H9 (cell line): ENCODE results near the gene ADTRP. TPM values are rescaled to one million over a fixed set of nuclear protein-coding genes. Genes with fewer than 3 reads are reported as not detected.

Source experiments
- DNase-seq: peaks from one replicate; pipeline ENCODE4 v3.0.0-alpha.2; 2017
- H2AFZ ChIP-seq: one replicate; pipeline ENCODE4 v1.6.1; 2013; ENCODE audit warnings: mild to moderate bottlenecking, low read length, control low read depth, moderate library complexity
- H2AK5ac ChIP-seq: 2 replicates; pipeline ENCODE4 v1.6.1; 2013; ENCODE audit warnings: low read length, control low read depth, mixed read lengths; ENCODE audit not compliant: insufficient read length
- H2BK120ac ChIP-seq: one replicate; pipeline ENCODE4 v1.6.1; 2013; ENCODE audit warnings: low read depth, mild to moderate bottlenecking, low read length, control low read depth, inconsistent platforms; ENCODE audit not compliant: poor library complexity, severe bottlenecking
- H2BK12ac ChIP-seq: 2 replicates; pipeline ENCODE4 v1.6.1; 2013; ENCODE audit warnings: low read length, control low read depth, mixed read lengths, low read depth; ENCODE audit not compliant: insufficient read length
- H2BK15ac ChIP-seq: 2 replicates; pipeline ENCODE4 v1.6.1; 2013; ENCODE audit warnings: low read depth, low read length, control low read depth
- H2BK20ac ChIP-seq: one replicate; pipeline ENCODE4 v1.6.1; 2013; ENCODE audit warnings: low read depth, mild to moderate bottlenecking, low read length, control low read depth, inconsistent platforms; ENCODE audit not compliant: poor library complexity, severe bottlenecking
- H2BK5ac ChIP-seq: 2 replicates; pipeline ENCODE4 v1.6.1; 2013; ENCODE audit warnings: low read length, control low read depth, mixed read lengths; ENCODE audit not compliant: insufficient read length
- H3K14ac ChIP-seq: 2 replicates; pipeline ENCODE4 v1.6.1; 2013; ENCODE audit warnings: low read length, control low read depth; ENCODE audit not compliant: insufficient read depth
- H3K18ac ChIP-seq: 2 replicates; pipeline ENCODE4 v1.6.1; 2013; ENCODE audit warnings: low read depth, mild to moderate bottlenecking, mixed read lengths, low read length, control low read depth; ENCODE audit not compliant: insufficient read length
- H3K23ac ChIP-seq: 2 replicates; pipeline ENCODE4 v1.6.1; 2013; ENCODE audit warnings: low read length, control low read depth, mixed read lengths, low read depth; ENCODE audit not compliant: insufficient read length
- H3K23me2 ChIP-seq: 2 replicates; pipeline ENCODE4 v1.6.1; 2013; ENCODE audit warnings: low read depth, mild to moderate bottlenecking, mixed read lengths, low read length, control low read depth; ENCODE audit not compliant: insufficient read length, poor library complexity, severe bottlenecking
- H3K27ac ChIP-seq: 2 replicates; pipeline ENCODE4 v1.5.1; 2013; ENCODE audit warnings: low read length, control low read depth, mixed read lengths, low read depth; ENCODE audit not compliant: insufficient read length
- H3K27me3 ChIP-seq: 2 replicates; pipeline ENCODE4 v1.6.1; 2013; ENCODE audit warnings: low read length, control low read depth, inconsistent platforms; ENCODE audit not compliant: insufficient read depth
- H3K4ac ChIP-seq: 2 replicates; pipeline ENCODE4 v1.6.1; 2013; ENCODE audit warnings: low read depth, mild to moderate bottlenecking, control low read depth, inconsistent platforms, low read length, moderate library complexity
- H3K4me1 ChIP-seq: 2 replicates; pipeline ENCODE4 v1.6.1; 2013; ENCODE audit warnings: low read length, control low read depth, inconsistent platforms; ENCODE audit not compliant: insufficient read depth
- H3K4me2 ChIP-seq: 2 replicates; pipeline ENCODE4 v1.6.1; 2013; ENCODE audit warnings: low read length, control low read depth, mixed read lengths; ENCODE audit not compliant: insufficient read length, insufficient read depth
- H3K56ac ChIP-seq: 2 replicates; pipeline ENCODE4 v1.6.1; 2013; ENCODE audit warnings: low read depth, mild to moderate bottlenecking, mixed read lengths, low read length, control low read depth; ENCODE audit not compliant: insufficient read length
- H3K79me1 ChIP-seq: 2 replicates; pipeline ENCODE4 v1.6.1; 2013; ENCODE audit warnings: low read depth, mild to moderate bottlenecking, moderate library complexity, low read length, control low read depth, inconsistent platforms; ENCODE audit not compliant: insufficient read depth, poor library complexity, severe bottlenecking
- H3K79me2 ChIP-seq: 2 replicates; pipeline ENCODE4 v1.6.1; 2013; ENCODE audit warnings: low read length, control low read depth, inconsistent platforms; ENCODE audit not compliant: insufficient read depth
- H3K9ac ChIP-seq: 2 replicates; pipeline ENCODE4 v1.6.1; 2013; ENCODE audit warnings: low read length, control low read depth, mixed read lengths; ENCODE audit not compliant: insufficient read length; ENCODE audit errors: extremely low read depth
- H3K9me3 ChIP-seq: one replicate; pipeline ENCODE4 v1.6.1; 2013; ENCODE audit warnings: low read depth, low read length, inconsistent platforms; ENCODE audit not compliant: control insufficient read depth
- H3T11ph ChIP-seq: one replicate; pipeline ENCODE4 v1.6.1; 2013; ENCODE audit warnings: mild to moderate bottlenecking, low read length, control low read depth, inconsistent platforms
- H4K20me1 ChIP-seq: one replicate; pipeline ENCODE4 v1.6.1; 2013; ENCODE audit not compliant: control insufficient read depth, insufficient read length, insufficient read depth
- H4K5ac ChIP-seq: 2 replicates; pipeline ENCODE4 v1.6.1; 2013; ENCODE audit warnings: low read depth, mild to moderate bottlenecking, mixed read lengths, low read length, control low read depth; ENCODE audit not compliant: insufficient read length
- H4K8ac ChIP-seq: replicated peaks from 2 replicates; pipeline ENCODE4 v1.6.1; 2013; ENCODE audit warnings: low read length, control low read depth, mixed read lengths, low read depth; ENCODE audit not compliant: insufficient read length
- H4K91ac ChIP-seq: 2 replicates; pipeline ENCODE4 v1.6.1; 2013; ENCODE audit warnings: low read depth, mild to moderate bottlenecking, moderate library complexity, mixed read lengths, low read length, control low read depth; ENCODE audit not compliant: insufficient read length
- H3K27ac Mint-ChIP-seq, 3 experiments: 2 replicates in 2 of 3; 3 replicates in 1 of 3; pipeline ENCODE4 v1.8.0; 2020 to 2021; ENCODE audit warnings: mixed read lengths in 3 of 3, mild to moderate bottlenecking in 1 of 3, moderate library complexity in 1 of 3
- H3K27me3 Mint-ChIP-seq: 2 replicates; pipeline ENCODE4 v1.8.0; 2021; ENCODE audit warnings: low read depth, mild to moderate bottlenecking, moderate library complexity, mixed read lengths
- H3K36me3 Mint-ChIP-seq, 3 experiments: 2 replicates in 2 of 3; 3 replicates in 1 of 3; pipeline ENCODE4 v1.8.0; 2020 to 2021; ENCODE audit warnings: low read depth in 3 of 3, mixed read lengths in 3 of 3; ENCODE audit not compliant: insufficient read depth in 1 of 3
- H3K4me1 Mint-ChIP-seq, 2 experiments: 2 replicates each; pipeline ENCODE4 v1.8.0; 2020; ENCODE audit warnings: mixed read lengths in 2 of 2
- H3K4me3 Mint-ChIP-seq, 2 experiments: 2 replicates in 1 of 2; 3 replicates in 1 of 2; pipeline ENCODE4 v1.8.0; 2020 to 2021; ENCODE audit warnings: mild to moderate bottlenecking in 2 of 2, mixed read lengths in 2 of 2, moderate library complexity in 1 of 2
- H3K9me3 Mint-ChIP-seq, 2 experiments: 2 replicates in 1 of 2; 3 replicates in 1 of 2; pipeline ENCODE4 v1.8.0; 2020; ENCODE audit warnings: mild to moderate bottlenecking in 2 of 2, mixed read lengths in 2 of 2, moderate library complexity in 1 of 2
- WGBS: extraction: QIAGEN DNeasy Blood & Tissue Kit; methylation state at CpG from one replicate; pipeline ENCODE4 v1.1.7; 2013; ENCODE audit warnings: missing lambda C conversion rate, low lambda C conversion rate, mixed read lengths; ENCODE audit not compliant: insufficient read length; ENCODE audit errors: extremely low coverage; 5-methylcytosine and 5-hydroxymethylcytosine counted together
- total RNA-seq: library from RNA; stranded (reverse); gene quantifications from 2 replicates; pipeline ENCODE4 v1.2.1, GENCODE V29; 2021
- TF ChIP-seq, protein P1 (sequence below): fragments of 200-600 bp; sonication (generic); conservative IDR thresholded peaks from 3 replicates; pipeline ENCODE4 v1.8.0; 2021; ENCODE audit warnings: antibody characterized with exemption, mild to moderate bottlenecking

Gene ADTRP
- total RNA-seq, 1 experiment from 2014 or later: not detected

DNA sequence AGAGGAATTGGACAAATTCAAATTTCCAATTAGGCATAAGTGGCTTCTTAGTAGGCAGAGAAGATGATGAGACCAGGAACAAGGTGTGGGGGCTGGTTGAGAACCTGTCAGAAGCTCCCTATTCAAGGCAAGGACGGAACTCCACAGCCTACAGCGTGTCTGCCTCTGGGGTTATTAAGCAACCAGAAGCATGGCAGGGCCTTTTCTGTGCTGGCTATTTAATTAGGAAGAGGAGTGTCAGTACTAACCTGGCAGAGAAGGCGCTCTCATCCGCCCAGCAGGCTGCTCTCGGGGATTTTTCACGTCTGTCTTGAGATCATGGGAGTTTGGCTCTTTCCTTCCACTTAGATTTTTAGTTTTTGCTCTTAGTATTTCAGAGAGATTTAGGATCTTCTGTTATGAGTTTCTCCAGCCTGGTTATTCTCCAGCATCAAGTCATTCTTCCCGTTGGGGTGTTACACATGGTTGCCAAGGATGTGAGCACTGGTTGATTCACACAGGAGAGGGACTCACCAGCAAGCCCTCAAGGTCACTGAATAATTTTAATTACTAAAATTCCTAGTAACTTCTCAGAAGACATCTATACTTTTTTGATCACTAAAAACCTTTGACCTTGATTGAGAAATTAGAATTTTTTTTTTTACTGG, 23.9 kb downstream of the ADTRP start:
- no peak overlapping the region for H3K14ac ChIP-seq
- Mint-ChIP-seq H3K4me3 (no peak overlapping the region), H3K27ac (peak overlapping the region in 1 of 3 experiments; percentile 36; a peak in 1 of 7 replicates), H3K9me3 (peaks cover 0 to 3% of the 10 kb centered on the region in 2 experiments; a peak in 2 of 5 replicates), H3K27me3 (no peaks in the 10 kb centered on the region), H3K36me3 (peaks cover 0 to 4% (median 2%) of the 10 kb centered on the region in 3 experiments; a peak in 1 of 7 replicates), H3K4me1 (peaks cover 3 to 6% of the 10 kb centered on the region in 2 experiments)
- no peak overlapping the region for H4K5ac ChIP-seq
- H3K9ac ChIP-seq: no peak overlapping the region
- no peaks in the 10 kb centered on the region for H4K20me1 ChIP-seq
- no peak overlapping the region for H2BK12ac ChIP-seq
- TF ChIP-seq, protein P1, sequence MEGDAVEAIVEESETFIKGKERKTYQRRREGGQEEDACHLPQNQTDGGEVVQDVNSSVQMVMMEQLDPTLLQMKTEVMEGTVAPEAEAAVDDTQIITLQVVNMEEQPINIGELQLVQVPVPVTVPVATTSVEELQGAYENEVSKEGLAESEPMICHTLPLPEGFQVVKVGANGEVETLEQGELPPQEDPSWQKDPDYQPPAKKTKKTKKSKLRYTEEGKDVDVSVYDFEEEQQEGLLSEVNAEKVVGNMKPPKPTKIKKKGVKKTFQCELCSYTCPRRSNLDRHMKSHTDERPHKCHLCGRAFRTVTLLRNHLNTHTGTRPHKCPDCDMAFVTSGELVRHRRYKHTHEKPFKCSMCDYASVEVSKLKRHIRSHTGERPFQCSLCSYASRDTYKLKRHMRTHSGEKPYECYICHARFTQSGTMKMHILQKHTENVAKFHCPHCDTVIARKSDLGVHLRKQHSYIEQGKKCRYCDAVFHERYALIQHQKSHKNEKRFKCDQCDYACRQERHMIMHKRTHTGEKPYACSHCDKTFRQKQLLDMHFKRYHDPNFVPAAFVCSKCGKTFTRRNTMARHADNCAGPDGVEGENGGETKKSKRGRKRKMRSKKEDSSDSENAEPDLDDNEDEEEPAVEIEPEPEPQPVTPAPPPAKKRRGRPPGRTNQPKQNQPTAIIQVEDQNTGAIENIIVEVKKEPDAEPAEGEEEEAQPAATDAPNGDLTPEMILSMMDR: no peak
- H3K79me2 ChIP-seq: no peaks in the 10 kb centered on the region
- H2BK120ac ChIP-seq: no peak overlapping the region
- H3K27ac ChIP-seq: no peak overlapping the region
- no peaks in the 10 kb centered on the region for H3K9me3 ChIP-seq
- H4K8ac ChIP-seq: no peak overlapping the region
- H3K4ac ChIP-seq: no peak overlapping the region
- no peak overlapping the region for H3K23ac ChIP-seq
- H3K27me3 ChIP-seq: no peaks in the 10 kb centered on the region
- no peak overlapping the region for H3T11ph ChIP-seq
- H3K18ac ChIP-seq: no peak overlapping the region
- H2AK5ac ChIP-seq: no peak overlapping the region
- no CpG with 5 or more reads among the region's 7 CpGs for WGBS
- no peak overlapping the region for H3K56ac ChIP-seq
- no peaks in the 10 kb centered on the region for H3K79me1 ChIP-seq
- H2BK15ac ChIP-seq: no peak overlapping the region
- H3K4me2 ChIP-seq: no peak overlapping the region
- H3K23me2 ChIP-seq: no peaks in the 10 kb centered on the region
- no peak overlapping the region for H2AFZ ChIP-seq
- no peak overlapping the region for H4K91ac ChIP-seq
- no peak overlapping the region for H2BK20ac ChIP-seq
- no peaks in the 10 kb centered on the region for H3K4me1 ChIP-seq
- H2BK5ac ChIP-seq: no peak overlapping the region
- DNase-seq: no peak
